Endothelial cell of umbilical vein (primary cell): ENCODE measurements around the gene CXCL17. TPM values are rescaled to one million over a fixed set of nuclear protein-coding genes. Genes with fewer than 3 reads are reported as not detected.
A peak's percentile ranks its signal among the peaks of the same experiment; 100 is the strongest.
"Not testable (repeated sequence)": the region's sequence is repeated elsewhere in the genome, so short reads cannot be mapped to it uniquely, and the experiment has no call there.

Experiments used
- BruUV-seq: library from RNA; stranded (reverse); fragments of 400-500 nt; replicated peaks from 2 replicates; lab custom pipeline; 2021; lab: Mats Ljungman, UMichigan
- CTCF ChIA-PET: fragments of 300-600, 350-600 bp; sonication (Branson Sonifier 250); formaldehyde crosslinking; loops from one replicate; lab custom pipeline; 2021; ENCODE audit warnings: antibody characterized with exemption, inconsistent platforms; lab: Charles Lee
- POLR2A ChIA-PET: fragments of 300-600, 350-600 bp; sonication (Branson Sonifier 250); formaldehyde crosslinking; loops from one replicate; lab custom pipeline; 2021; ENCODE audit warnings: antibody characterized with exemption, inconsistent platforms; lab: Charles Lee
- DNase-seq: peaks from one replicate; pipeline ENCODE4 v3.0.0-alpha.2; 2011; ENCODE audit warnings: low read depth, low spot score
- FAIRE-seq: peaks from 2 replicates; lab custom pipeline; 2011; peaks lifted over from hg19 to GRCh38; lab: Jason Lieb, UNC
- H2AFZ ChIP-seq: 2 replicates; pipeline ENCODE4 v1.6.0; 2012; ENCODE audit warnings: low read depth, low read length, control low read depth, inconsistent platforms
- H3K27ac ChIP-seq: 2 replicates; pipeline ENCODE4 v1.5.1; 2011; ENCODE audit warnings: low read depth, mild to moderate bottlenecking, control low read depth, low read length, moderate library complexity; ENCODE audit not compliant: insufficient read depth
- H3K27me3 ChIP-seq, 2 experiments: 2 replicates each; pipeline versions ENCODE4 v1.6.0 to v1.6.1; 2011; ENCODE audit warnings: low read length in 2 of 2, mixed read lengths in 1 of 2; ENCODE audit not compliant: control insufficient read depth in 2 of 2, insufficient read depth in 2 of 2
- H3K36me3 ChIP-seq, 2 experiments: 2 replicates in 1 of 2; 3 replicates in 1 of 2; pipeline ENCODE4 v1.5.1; 2011; ENCODE audit warnings: low read length in 2 of 2, mild to moderate bottlenecking in 1 of 2, moderate library complexity in 1 of 2; ENCODE audit not compliant: control insufficient read depth in 2 of 2, insufficient read depth in 2 of 2; ENCODE audit errors: extremely low read depth in 1 of 2
- H3K4me1 ChIP-seq: 3 replicates; pipeline ENCODE4 v1.5.1; 2011; ENCODE audit warnings: mild to moderate bottlenecking, low read length; ENCODE audit not compliant: control insufficient read depth, insufficient read depth; ENCODE audit errors: extremely low read depth
- H3K4me2 ChIP-seq: 2 replicates; pipeline ENCODE4 v1.6.1; 2011; ENCODE audit warnings: low read length, control low read depth, mixed read lengths; ENCODE audit not compliant: insufficient read depth
- H3K4me3 ChIP-seq, 3 experiments: fragments of 200-600 bp in 1 of 3; sonication (generic), shearing (Covaris generic) in 1 of 3; replicated peaks in 1 of 3; 2 replicates each; pipeline ENCODE4 v1.5.1; 2011 to 2016; ENCODE audit warnings: control low read depth in 3 of 3, low read length in 3 of 3, mild to moderate bottlenecking in 2 of 3, inconsistent platforms in 1 of 3, low read depth in 1 of 3, moderate library complexity in 1 of 3; ENCODE audit not compliant: insufficient read depth in 1 of 3
- H3K79me2 ChIP-seq: 2 replicates; pipeline ENCODE4 v1.6.0; 2012; ENCODE audit warnings: low read length, inconsistent platforms; ENCODE audit not compliant: control insufficient read depth, insufficient read depth
- H3K9ac ChIP-seq: replicated peaks from 2 replicates; pipeline ENCODE3; 2011; ENCODE audit warnings: low read length, control low read depth; ENCODE audit not compliant: insufficient read depth; ENCODE audit errors: extremely low read depth
- H3K9me1 ChIP-seq: replicated peaks from 3 replicates; pipeline ENCODE4 v1.6.0; 2011; ENCODE audit warnings: mild to moderate bottlenecking, low read length; ENCODE audit not compliant: control insufficient read depth, insufficient read depth; ENCODE audit errors: extremely low read depth
- H3K9me3 ChIP-seq: replicated peaks from 2 replicates; pipeline ENCODE4 v1.5.1; 2012; ENCODE audit warnings: low read length, inconsistent platforms; ENCODE audit not compliant: control insufficient read depth, insufficient read depth
- H4K20me1 ChIP-seq: replicated peaks from 2 replicates; pipeline ENCODE3; 2011; ENCODE audit warnings: mild to moderate bottlenecking, low read length; ENCODE audit not compliant: control insufficient read depth, insufficient read depth; ENCODE audit errors: extremely low read depth
- CTCF ChIP-seq, 2 donors: IDR thresholded peaks; 1 replicate in 1 of 2; 2 replicates in 1 of 2; pipeline ENCODE4 v1.5.1; 2011; ENCODE audit warnings: low read length in 2 of 2, mild to moderate bottlenecking in 2 of 2, moderate library complexity in 2 of 2, control low read depth in 1 of 2, inconsistent platforms in 1 of 2, low read depth in 1 of 2; ENCODE audit not compliant: insufficient read depth in 1 of 2; ENCODE audit errors: extremely low read depth in 1 of 2
- EZH2 ChIP-seq: IDR thresholded peaks from 2 replicates; pipeline ENCODE4 v1.6.1; 2012; ENCODE audit warnings: borderline replicate concordance, low read depth, mild to moderate bottlenecking, moderate library complexity, low read length, inconsistent platforms; ENCODE audit not compliant: severe bottlenecking
- FOS ChIP-seq: IDR thresholded peaks from 2 replicates; pipeline ENCODE4 v1.6.1; 2011; ENCODE audit warnings: mild to moderate bottlenecking, low read length, moderate library complexity, borderline replicate concordance; ENCODE audit not compliant: insufficient read depth
- GATA2 ChIP-seq: IDR thresholded peaks from 2 replicates; pipeline ENCODE4 v1.7.0; 2011; ENCODE audit warnings: low read depth, mild to moderate bottlenecking, moderate library complexity, mixed read lengths, low read length; ENCODE audit not compliant: insufficient read length, insufficient read depth
- JUN ChIP-seq: IDR thresholded peaks from 2 replicates; pipeline ENCODE4 v1.6.1; 2011; ENCODE audit warnings: borderline replicate concordance, low read depth; ENCODE audit not compliant: insufficient read length, insufficient read depth
- MAX ChIP-seq: IDR thresholded peaks from 2 replicates; pipeline ENCODE4 v1.6.1; 2011; ENCODE audit not compliant: insufficient read depth, insufficient read length
- MYC ChIP-seq: IDR thresholded peaks from one replicate; pipeline ENCODE4 v1.6.1; 2011; ENCODE audit warnings: mild to moderate bottlenecking, low read depth, low read length
- POLR2A ChIP-seq: IDR thresholded peaks from 2 replicates; pipeline ENCODE4 v1.6.1; 2012; ENCODE audit warnings: low read depth, mild to moderate bottlenecking, control low read depth, low read length
- POLR2AphosphoS5 ChIP-seq: IDR thresholded peaks from 2 replicates; pipeline ENCODE4 v1.6.1; 2012; ENCODE audit warnings: low read depth, mild to moderate bottlenecking, control low read depth, low read length, moderate library complexity; ENCODE audit not compliant: insufficient read depth
- dilution Hi-C: fragments of 300-500 bp; cut with MboI; formaldehyde crosslinking; loops from one replicate; pipeline ENCODE4 v1.15.0; 2019; ENCODE audit warnings: low sequenced_read_pairs; ENCODE audit not compliant: extremely low pct_ligation_motif_present
- intact Hi-C: fragments of 100-400 bp; cut with micrococcal nuclease; formaldehyde crosslinking; loops from one replicate; pipeline ENCODE4 v1.10.0; 2022
- polyA plus RNA-seq, 4 experiments: library from polyadenylated mRNA; depleted of rRNA in 3 of 4; stranded (reverse) in 3 of 4; unstranded in 1 of 4; fragments of >200 nt; gene quantifications; 2 replicates each; pipeline versions ENCODE4 v1.2.1 to v1.2.3, GENCODE V29; 2011 to 2012; ENCODE audit warnings: missing spikeins in 1 of 4
- total RNA-seq: library from RNA; stranded (reverse); gene quantifications from 2 replicates; pipeline ENCODE4 v1.2.3, GENCODE V29; 2021

CXCL17 gene
- total and polyA plus RNA-seq, 2 donors (not counting 3 experiments of a cell fraction or from before 2014, with no cell fraction given) = not detected

- Histone ChIP-seq H3K36me3 (no peaks in the 10 kb centered on the region), H4K20me1 (no peaks in the 10 kb centered on the region), H3K9ac (peak overlapping the region; percentile 31), H3K9me3 (no peaks in the 10 kb centered on the region), H3K4me2 (peak overlapping the region; percentile 67), H3K79me2 (no peaks in the 10 kb centered on the region), H3K9me1 (no peaks in the 10 kb centered on the region), H3K27ac (no peak overlapping the region), H3K27me3 (peaks cover 7 to 10% of the 10 kb centered on the region in 2 experiments), H3K4me1 (peaks cover 7% of the 10 kb centered on the region), H3K4me3 (no peak overlapping the region), H2AFZ (no peak overlapping the region)
- ChIA-PET POLR2A (interaction anchor here (0.8 kb wide), 1 partner anchor 78 kb away, joined by 3 read pairs; the partner anchor contains the start of gene CEACAM1), CTCF (interaction anchor here (0.6 to 5.1 kb wide), 12 partner anchors 9 to 146 kb away, joined by 3 to 137 read pairs (median 6); partner anchors contain the start of gene CEACAM1)
- dilution Hi-C loops (no loop called here), intact Hi-C loops (loop anchor here (1.0 kb wide), 4 partner anchors 79 to 146 kb away; no protein-coding TSS in a partner anchor)
- peak; percentile 75 for DNase-seq
- FAIRE-seq = peak; percentile 96
- BruUV-seq = no TSS peak
- TF ChIP-seq MAX (no peak), CTCF (IDR thresholded peaks at IDR 0.05; ENCODE audit: extremely low read depth in 1 of 2, insufficient read depth in 1 of 2, low read depth in 1 of 2, low read length in 2 of 2) (peak; percentile 77 to 85), JUN (no peak), POLR2AphosphoS5 (no peak), EZH2 (no peak), FOS (no peak), POLR2A (no peak), GATA2 (peak; percentile 84), MYC (no peak)
Measured at GRCh38 chr19:42450314-42450934, 7.7 kb upstream of the CXCL17 start.

GRCh38 chr19:42448306-42448705 lies 5.6 kb upstream of the CXCL17 start:
- intact Hi-C loops, BruUV-seq, H3K9me3 ChIP-seq, H3K4me1 ChIP-seq, dilution Hi-C loops, POLR2A ChIA-PET, H3K4me2 ChIP-seq, H3K9me1 ChIP-seq, H3K79me2 ChIP-seq, H3K4me3 ChIP-seq, FAIRE-seq, H3K27ac ChIP-seq, DNase-seq, H3K36me3 ChIP-seq, H4K20me1 ChIP-seq, H2AFZ ChIP-seq, H3K27me3 ChIP-seq, H3K9ac ChIP-seq: not testable (repeated sequence)
- CTCF ChIA-PET = interaction anchor here (1.0 to 3.1 kb wide), 2 partner anchors 10 to 81 kb away, joined by 5 to 12 read pairs; no protein-coding TSS in a partner anchor
